ENCODE data around the gene BBX.

BBX gene

GRCh38 chr3:107710851-107711250 lies 188.1 kb downstream of the BBX start:
- H3K36me3 ChIP-seq (ENCODE audit: insufficient read depth, low read length): peaks cover 30% of the 10 kb centered on the region; the same call in 1 of the 2 replicates
- no peak overlapping the region for H3K27ac ChIP-seq (ENCODE audit: low read length)
- no peak overlapping the region for H3K4me3 ChIP-seq (ENCODE audit: low read depth in 1 of 2, low read length in 2 of 2)
- DNase-seq (no peak), ATAC-seq (ENCODE audit: insufficient read depth, low read depth) (peak; percentile 58; the same call in 2 of the 3 replicates)
- no peaks in the 10 kb centered on the region for H4K20me1 ChIP-seq (ENCODE audit: insufficient read depth, low read length)
- H3K9me3 ChIP-seq (ENCODE audit: insufficient read depth, low read length, severe bottlenecking): no peaks in the 10 kb centered on the region
- TF ChIP-seq CTCF (IDR thresholded peaks at IDR 0.05; ENCODE audit: borderline replicate concordance, extremely low read depth, low read length, poor library complexity, severe bottlenecking): no peak
- no peak for TF ChIP-seq EZH2 (IDR thresholded peaks at IDR 0.05; ENCODE audit: borderline replicate concordance, low read depth, low read length, severe bottlenecking)
- H3K4me1 ChIP-seq (ENCODE audit: insufficient read depth, low read length): no peaks in the 10 kb centered on the region
- H2AFZ ChIP-seq (ENCODE audit: low read depth, low read length): no peak overlapping the region
- H3K4me2 ChIP-seq (ENCODE audit: insufficient read depth, low read length): no peak overlapping the region
- no peaks in the 10 kb centered on the region for H3K79me2 ChIP-seq (ENCODE audit: insufficient read depth, low read length)
- H3K9ac ChIP-seq (ENCODE audit: low read depth, low read length): no peak overlapping the region
- no peaks in the 10 kb centered on the region for H3K27me3 ChIP-seq (ENCODE audit: insufficient read depth, low read length, poor library complexity)

- H3K79me2 ChIP-seq (ENCODE audit: insufficient read depth, low read length): no peaks in the 10 kb centered on the region
- no peak overlapping the region for H3K4me3 ChIP-seq (ENCODE audit: low read depth in 1 of 2, low read length in 2 of 2)
- ATAC-seq (ENCODE audit: insufficient read depth, low read depth) (no peak), DNase-seq (no peak)
- H3K4me1 ChIP-seq (ENCODE audit: insufficient read depth, low read length): no peaks in the 10 kb centered on the region
- H2AFZ ChIP-seq (ENCODE audit: low read depth, low read length): no peak overlapping the region
- no peak overlapping the region for H3K4me2 ChIP-seq (ENCODE audit: insufficient read depth, low read length)
- H3K27me3 ChIP-seq (ENCODE audit: insufficient read depth, low read length, poor library complexity): no peaks in the 10 kb centered on the region
- peaks cover 28% of the 10 kb centered on the region for H3K36me3 ChIP-seq (ENCODE audit: insufficient read depth, low read length)
- no peak overlapping the region for H3K9ac ChIP-seq (ENCODE audit: low read depth, low read length)
- no peaks in the 10 kb centered on the region for H4K20me1 ChIP-seq (ENCODE audit: insufficient read depth, low read length)
- no peaks in the 10 kb centered on the region for H3K9me3 ChIP-seq (ENCODE audit: insufficient read depth, low read length, severe bottlenecking)
- no peak for TF ChIP-seq EZH2 (IDR thresholded peaks at IDR 0.05; ENCODE audit: borderline replicate concordance, low read depth, low read length, severe bottlenecking)
- no peak for TF ChIP-seq CTCF (IDR thresholded peaks at IDR 0.05; ENCODE audit: borderline replicate concordance, extremely low read depth, low read length, poor library complexity, severe bottlenecking)
- no peak overlapping the region for H3K27ac ChIP-seq (ENCODE audit: low read length)
These were observed 194.0 kb downstream of the BBX start for GRCh38 chr3:107716734-107717133.

- Histone ChIP-seq H3K27ac (ENCODE audit: low read length) (no peak overlapping the region), H3K36me3 (ENCODE audit: insufficient read depth, low read length) (peaks cover 16% of the 10 kb centered on the region), H3K4me1 (ENCODE audit: insufficient read depth, low read length) (no peaks in the 10 kb centered on the region), H4K20me1 (ENCODE audit: insufficient read depth, low read length) (no peaks in the 10 kb centered on the region), H3K27me3 (ENCODE audit: insufficient read depth, low read length, poor library complexity) (no peaks in the 10 kb centered on the region), H3K79me2 (ENCODE audit: insufficient read depth, low read length) (no peaks in the 10 kb centered on the region), H3K9me3 (ENCODE audit: insufficient read depth, low read length, severe bottlenecking) (no peaks in the 10 kb centered on the region), H3K9ac (ENCODE audit: low read depth, low read length) (no peak overlapping the region), H3K4me2 (ENCODE audit: insufficient read depth, low read length) (no peak overlapping the region), H2AFZ (ENCODE audit: low read depth, low read length) (no peak overlapping the region), H3K4me3 (ENCODE audit: low read depth in 1 of 2, low read length in 2 of 2) (no peak overlapping the region)
- ATAC-seq (ENCODE audit: insufficient read depth, low read depth) (no peak), DNase-seq (no peak)
- TF ChIP-seq EZH2 (IDR thresholded peaks at IDR 0.05; ENCODE audit: borderline replicate concordance, low read depth, low read length, severe bottlenecking) (no peak), CTCF (IDR thresholded peaks at IDR 0.05; ENCODE audit: borderline replicate concordance, extremely low read depth, low read length, poor library complexity, severe bottlenecking) (no peak)
These were observed 195.8 kb downstream of the BBX start for GRCh38 chr3:107718547-107718946.

GRCh38 chr3:107727102-107727501 lies 204.3 kb downstream of the BBX start:
- H4K20me1 ChIP-seq (ENCODE audit: insufficient read depth, low read length): no peaks in the 10 kb centered on the region
- H3K79me2 ChIP-seq (ENCODE audit: insufficient read depth, low read length): no peaks in the 10 kb centered on the region
- no peaks in the 10 kb centered on the region for H3K27me3 ChIP-seq (ENCODE audit: insufficient read depth, low read length, poor library complexity)

More at GRCh38 chr3:107727102-107727501, 204.3 kb downstream of the BBX start:
- no peak for DNase-seq
- Histone ChIP-seq H3K4me3 (ENCODE audit: low read depth in 1 of 2, low read length in 2 of 2) (no peak overlapping the region), H3K4me1 (ENCODE audit: insufficient read depth, low read length) (no peaks in the 10 kb centered on the region), H3K36me3 (ENCODE audit: insufficient read depth, low read length) (peaks cover 36% of the 10 kb centered on the region; the same call in 1 of the 2 replicates), H3K27ac (ENCODE audit: low read length) (no peak overlapping the region), H3K9me3 (ENCODE audit: insufficient read depth, low read length, severe bottlenecking) (no peaks in the 10 kb centered on the region), H3K4me2 (ENCODE audit: insufficient read depth, low read length) (no peak overlapping the region), H3K9ac (ENCODE audit: low read depth, low read length) (no peak overlapping the region), H2AFZ (ENCODE audit: low read depth, low read length) (no peak overlapping the region)
- ATAC-seq (ENCODE audit: insufficient read depth, low read depth): no peak
- no peak for TF ChIP-seq EZH2 (IDR thresholded peaks at IDR 0.05; ENCODE audit: borderline replicate concordance, low read depth, low read length, severe bottlenecking)
- no peak for TF ChIP-seq CTCF (IDR thresholded peaks at IDR 0.05; ENCODE audit: borderline replicate concordance, extremely low read depth, low read length, poor library complexity, severe bottlenecking)

Data from DND-41 (cell line).